Cardiac septum (tissue), 1 donor: ENCODE measurements around the gene CTTN. TPM values are rescaled to one million over a fixed set of nuclear protein-coding genes. Genes with fewer than 3 reads are reported as not detected.
"Not testable (repeated sequence)": the region's sequence is repeated elsewhere in the genome, so short reads cannot be mapped to it uniquely, and the experiment has no call there.

Experiments
- DNase-seq: peaks from one replicate; pipeline ENCODE4 v3.0.0-alpha.2; 2020; ENCODE audit warnings: low spot score
- intact Hi-C: fragments of 100-400 bp; cut with DNase I; formaldehyde crosslinking; loops from one replicate; pipeline ENCODE4 v1.14.0; 2022
- total RNA-seq: library from RNA; stranded (reverse); fragmentation: NEBNext Ultra II Directional; extraction: Animal tissue kit (Norgen Biotek cat#: 25700); gene quantifications from one replicate; pipeline ENCODE4 v1.2.1, GENCODE V29; 2021
- donor health status: DM: no; HTN: no; CAD: no.

The CTTN gene
- total RNA-seq, 1 donor from 2014 or later, result 171 TPM

- DNase-seq, result no peak
- intact Hi-C loops, result no loop called here
Observed at GRCh38 chr11:70435765-70436500, 37.6 kb downstream of the CTTN start.

GRCh38 chr11:70436501-70436860 is 38.2 kb downstream of the CTTN start:
- no peak for DNase-seq
- intact Hi-C loops, result no loop called here

DNA sequence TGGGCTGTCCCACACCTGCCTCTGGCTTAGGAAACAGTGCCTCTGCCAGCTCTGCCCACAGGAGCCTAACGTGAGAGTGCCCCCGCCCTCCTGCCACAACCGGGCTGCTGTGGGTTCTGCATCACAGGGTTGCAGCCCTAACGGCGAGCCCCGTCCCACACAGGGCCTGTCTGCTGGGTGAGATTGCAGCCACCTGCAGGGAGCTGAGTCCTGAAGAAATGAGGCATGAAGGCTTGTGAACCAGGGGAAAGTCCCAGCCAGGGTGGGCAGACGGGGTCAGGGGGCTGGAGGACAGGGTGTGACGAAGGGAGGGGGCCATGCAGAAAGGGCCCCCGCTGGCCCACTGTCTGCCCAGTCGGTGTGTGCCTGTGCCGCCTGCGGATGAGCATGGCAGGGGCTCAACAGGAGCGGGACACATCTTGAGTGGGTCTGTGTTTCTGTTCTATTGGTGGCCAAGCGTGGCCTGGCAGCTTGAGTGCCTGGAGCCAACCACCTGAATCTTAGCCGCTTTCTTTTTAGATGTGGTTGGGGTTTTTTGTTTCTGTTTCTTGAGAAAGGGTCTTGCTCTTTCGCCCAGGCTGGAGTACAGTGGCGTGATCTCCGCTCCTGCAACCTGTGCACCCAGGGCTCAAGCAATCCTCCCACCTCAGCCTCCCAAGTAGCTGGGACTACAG is 38.9 kb downstream of the CTTN start:
- DNase-seq, result no peak
- intact Hi-C loops, result no loop called here

DNA sequence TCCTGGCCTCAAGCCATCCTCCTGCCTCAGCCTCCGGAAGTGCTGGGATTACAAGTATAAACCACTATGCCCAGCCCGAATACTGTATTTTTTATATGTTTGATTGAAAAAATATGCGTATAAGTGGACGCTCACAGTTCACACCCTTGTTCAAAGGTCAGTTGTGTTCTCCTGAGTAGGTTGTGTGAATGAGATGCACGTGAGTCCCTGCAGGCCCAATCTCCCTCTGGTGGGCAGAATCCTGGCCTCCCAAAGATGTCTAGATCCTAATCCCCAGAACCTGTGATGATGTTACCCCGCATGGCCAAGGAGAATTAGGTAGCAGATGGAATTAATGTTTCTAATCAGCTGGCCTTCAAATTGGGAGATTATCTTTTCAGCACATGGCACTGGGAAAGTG is 41.9 kb downstream of the CTTN start:
- intact Hi-C loops, result no loop called here

DNA sequence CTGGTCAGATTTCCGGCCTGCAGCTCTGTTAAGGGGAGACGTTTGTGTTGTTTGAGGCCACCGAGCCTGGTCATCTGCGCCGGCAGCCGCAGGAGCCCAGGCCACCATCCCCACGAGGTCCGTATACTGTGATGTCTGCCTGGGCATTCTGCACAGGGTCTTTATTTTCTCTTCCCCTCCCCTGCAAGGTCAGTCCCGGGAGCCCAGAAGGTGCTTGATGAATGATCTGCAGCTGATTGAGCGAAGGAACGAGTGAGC is 45.4 kb downstream of the CTTN start:
- intact Hi-C loops, result no loop called here
- DNase-seq, result no peak

More for the DNA sequence above, 41.9 kb downstream of the CTTN start:
- DNase-seq, result no peak

GRCh38 chr11:70445091-70445490 is 46.8 kb downstream of the CTTN start:
- peak; percentile 54 for DNase-seq
- intact Hi-C loops, result no loop called here

GRCh38 chr11:70445605-70446004 is 47.3 kb downstream of the CTTN start:
- peak; percentile 26 for DNase-seq

DNA sequence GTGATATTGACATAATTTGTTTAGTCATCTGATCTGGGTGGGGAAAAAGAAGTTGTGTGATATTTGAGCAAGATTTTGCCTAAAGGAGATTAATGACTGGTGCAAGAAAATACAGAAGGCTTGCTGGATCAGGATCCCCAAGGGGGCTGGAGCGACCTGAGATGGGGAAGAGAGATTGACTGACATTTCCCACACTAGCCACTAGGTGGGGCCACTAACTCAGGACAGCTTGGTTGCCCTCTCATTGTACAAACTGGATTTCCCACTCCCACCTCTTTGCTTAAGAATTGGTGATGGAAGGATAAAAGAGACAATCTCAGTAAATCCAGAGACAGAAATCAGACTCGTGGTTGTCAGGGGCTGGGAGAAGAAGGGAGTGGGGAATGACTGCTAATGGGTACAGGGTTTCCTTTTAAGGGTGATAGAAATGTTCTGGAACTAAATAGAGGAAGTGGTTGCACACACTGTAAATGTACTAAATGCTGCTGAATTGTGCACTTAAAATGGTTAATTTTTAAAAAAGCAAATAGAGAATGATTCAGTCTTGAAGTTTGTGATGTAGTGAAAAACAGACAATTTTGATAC is 50.7 kb downstream of the CTTN start:
- intact Hi-C loops, result no loop called here
- DNase-seq, result no peak

More at GRCh38 chr11:70445605-70446004, 47.3 kb downstream of the CTTN start:
- intact Hi-C loops, result no loop called here

DNA sequence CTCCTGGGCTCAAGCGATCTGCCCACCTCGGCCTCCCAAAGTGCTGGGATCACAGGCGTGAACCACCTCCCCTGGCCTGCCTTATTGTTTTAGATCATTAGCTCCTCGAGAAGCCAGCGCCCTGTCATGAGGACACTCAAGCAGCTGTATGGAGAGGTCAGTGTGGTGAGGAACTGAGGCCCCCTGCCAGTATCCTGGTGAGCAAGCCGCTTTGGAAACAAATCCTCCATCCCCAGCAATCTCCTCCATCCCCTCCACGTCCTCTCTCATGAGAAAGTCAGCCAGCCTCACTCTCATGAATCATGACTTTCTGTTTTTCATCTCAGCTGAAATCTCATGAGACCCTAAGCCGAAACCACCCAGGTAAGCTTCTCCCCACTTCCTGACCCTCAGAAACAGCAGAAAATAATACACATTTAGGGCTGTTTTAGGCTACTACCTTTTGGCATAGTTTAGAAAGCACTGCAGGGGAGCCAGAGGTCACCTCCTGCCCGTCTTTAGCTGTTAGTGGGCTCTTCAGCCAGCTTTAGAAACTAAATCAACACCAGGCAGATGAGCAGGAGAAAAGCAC is 56.0 kb downstream of the CTTN start:
- DNase-seq, result peak; percentile 31
- intact Hi-C loops, result no loop called here

DNA sequence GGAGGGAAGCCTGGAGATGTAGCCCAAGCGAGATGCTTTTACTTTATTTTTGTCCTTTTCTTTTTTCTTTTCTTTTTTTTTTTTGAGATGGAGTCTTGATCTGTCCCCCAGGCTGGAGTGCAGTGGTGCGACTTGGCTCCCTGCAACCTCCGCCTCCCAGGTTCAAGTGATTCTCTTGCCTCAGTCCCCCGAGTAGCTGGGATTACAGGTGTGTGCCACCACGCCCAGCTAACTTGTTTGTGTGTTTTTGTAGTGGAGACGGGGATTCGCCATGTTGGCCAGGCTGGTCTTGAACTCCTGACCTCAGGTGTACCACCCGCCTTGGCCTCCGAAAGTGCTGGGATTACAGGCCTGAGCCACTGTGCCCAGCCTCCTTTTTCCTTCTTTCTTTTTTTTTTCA is 56.5 kb downstream of the CTTN start:
- DNase-seq, result peak; percentile 57
- intact Hi-C loops, result not testable (repeated sequence)

DNA sequence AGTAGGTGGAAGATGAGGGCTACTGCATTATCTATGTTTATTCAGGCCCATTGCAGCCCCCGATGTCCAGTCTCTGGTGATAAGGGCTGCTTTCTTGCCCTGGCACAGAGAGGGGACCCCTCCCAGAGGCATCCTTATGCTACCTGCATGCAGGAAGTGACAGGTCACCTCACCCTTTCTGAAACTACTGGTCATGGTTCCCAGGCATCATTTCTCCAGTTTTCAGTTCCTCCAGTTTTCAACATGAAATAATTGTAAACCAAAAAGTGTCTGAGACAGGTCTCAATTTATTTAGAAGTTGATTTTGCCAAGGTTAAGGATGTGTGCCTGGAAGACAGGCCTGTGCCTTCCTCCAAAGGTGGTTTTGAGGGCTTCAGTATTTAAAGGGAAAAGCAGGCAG is 57.0 kb downstream of the CTTN start:
- peak; percentile 9 for DNase-seq
- intact Hi-C loops, result no loop called here

DNA sequence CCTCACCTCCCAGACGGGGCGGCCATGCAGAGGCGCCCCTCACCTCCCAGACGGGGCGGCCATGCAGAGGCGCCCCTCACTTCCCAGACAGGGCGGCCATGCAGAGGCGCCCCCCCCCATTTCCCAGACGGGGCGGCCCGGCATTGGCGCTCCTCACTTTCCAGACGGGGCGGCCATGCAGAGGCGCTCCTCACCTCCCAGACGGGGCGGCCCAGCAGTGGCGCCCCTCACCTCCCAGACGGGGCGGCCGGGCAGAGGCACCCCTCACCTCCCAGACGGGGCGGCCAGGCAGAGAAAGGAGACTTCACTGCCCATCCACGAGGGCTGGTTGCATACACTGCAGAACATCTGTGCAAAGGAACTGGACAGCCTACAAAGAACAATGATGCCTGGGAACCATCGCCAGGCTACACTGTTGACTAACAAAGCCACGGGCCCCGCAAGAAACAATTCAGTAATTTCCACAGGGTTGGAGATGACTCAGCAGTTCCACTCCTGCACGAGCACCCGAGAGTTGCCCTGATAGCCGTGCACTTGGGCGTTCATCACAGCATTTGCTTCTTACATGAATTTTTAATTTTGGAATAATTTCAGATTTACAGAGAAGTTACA is 58.7 kb downstream of the CTTN start:
- peak; percentile 36 for DNase-seq
- intact Hi-C loops, result no loop called here

GRCh38 chr11:70458736-70459135 is 60.4 kb downstream of the CTTN start:
- DNase-seq, result no peak
- intact Hi-C loops, result no loop called here

- intact Hi-C loops, result no loop called here
- DNase-seq, result peak; percentile 62
Observed at GRCh38 chr11:70460111-70460510, 61.8 kb downstream of the CTTN start.

- intact Hi-C loops, result no loop called here
- peak; percentile 70 for DNase-seq
Observed at GRCh38 chr11:70460964-70461363, 62.6 kb downstream of the CTTN start.

GRCh38 chr11:70462818-70463477 is 64.6 kb downstream of the CTTN start:
- peak; percentile 62 for DNase-seq
- intact Hi-C loops, result no loop called here

GRCh38 chr11:70463478-70464255 is 65.3 kb downstream of the CTTN start:
- peak; percentile 72 for DNase-seq
- intact Hi-C loops, result no loop called here

DNA sequence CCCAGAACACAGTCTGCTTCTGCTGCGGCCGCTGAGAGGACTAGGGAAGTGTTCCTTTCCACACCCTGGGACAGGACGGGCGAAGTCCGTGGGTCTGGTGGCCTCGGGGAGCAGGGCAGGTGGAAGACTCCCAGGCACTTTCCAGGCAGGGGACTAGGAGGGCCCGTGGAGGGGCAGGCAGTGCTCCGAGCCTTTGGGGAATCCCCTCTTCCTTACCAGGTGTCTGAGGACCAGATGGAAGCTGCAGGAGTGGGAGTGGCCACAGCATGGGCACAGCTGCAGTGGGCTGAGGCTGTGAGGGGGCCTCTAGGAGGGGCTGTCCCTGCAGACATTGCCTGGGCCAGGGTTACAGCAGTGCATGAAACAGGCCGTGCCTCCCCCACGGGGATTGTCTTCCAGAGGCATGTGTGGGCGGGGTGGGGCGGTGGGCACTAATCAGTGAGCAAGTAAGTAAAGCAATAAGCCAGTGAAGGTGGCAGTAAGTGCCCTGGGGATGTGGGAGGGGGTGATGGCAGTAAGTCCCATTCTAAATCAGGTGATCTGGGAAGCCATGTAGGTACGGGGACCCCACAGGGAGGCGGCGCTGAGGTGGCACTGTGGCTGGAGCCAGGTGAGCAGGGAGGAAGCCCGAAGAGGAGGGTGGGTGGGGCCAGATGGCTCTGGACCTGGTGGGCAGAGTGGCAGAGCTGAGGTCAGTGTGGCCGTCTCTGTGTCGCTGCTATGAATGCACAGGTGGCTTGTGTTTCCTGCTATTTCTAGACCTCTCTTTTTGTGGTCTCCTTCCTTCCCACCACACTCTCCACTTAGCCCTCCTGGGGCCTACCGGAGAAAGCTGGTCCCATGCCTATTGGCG is 66.4 kb downstream of the CTTN start:
- DNase-seq, result peak; percentile 62
- intact Hi-C loops, result no loop called here
